Mesothelial cell of epicardium (in vitro differentiated cells): Measurements from ENCODE around the gene RETSAT. TPM values are rescaled to one million over a fixed set of nuclear protein-coding genes. Genes with fewer than 3 reads are reported as not detected.
A peak's percentile ranks its signal among the peaks of the same experiment; 100 is the strongest.
"Not testable (repeated sequence)": the region's sequence is repeated elsewhere in the genome, so short reads cannot be mapped to it uniquely, and the experiment has no call there.

Experiments used
- DNase-seq, 2 experiments: peaks; one replicate each; pipeline ENCODE4 v3.0.0; 2021; ENCODE audit warnings: low spot score in 2 of 2; ENCODE audit not compliant: unreplicated experiment in 2 of 2
- H3K27ac Mint-ChIP-seq: 2 replicates; pipeline ENCODE4 v1.8.0; 2021; ENCODE audit warnings: mixed read lengths
- H3K27me3 Mint-ChIP-seq: 2 replicates; pipeline ENCODE4 v1.8.0; 2021; ENCODE audit warnings: low read depth, mixed read lengths
- H3K36me3 Mint-ChIP-seq: 2 replicates; pipeline ENCODE4 v1.8.0; 2021; ENCODE audit warnings: mixed read lengths
- H3K4me1 Mint-ChIP-seq: 2 replicates; pipeline ENCODE4 v1.8.0; 2021; ENCODE audit warnings: mixed read lengths
- H3K4me3 Mint-ChIP-seq: 2 replicates; pipeline ENCODE4 v1.8.0; 2021; ENCODE audit warnings: mild to moderate bottlenecking, moderate library complexity, mixed read lengths
- H3K9me3 Mint-ChIP-seq: 2 replicates; pipeline ENCODE4 v1.8.0; 2021; ENCODE audit warnings: mixed read lengths
- CTCF ChIP-seq: fragments of 200-600 bp; sonication (generic); IDR thresholded peaks from one replicate; pipeline ENCODE4 v1.5.0; 2021; ENCODE audit warnings: antibody characterized with exemption; ENCODE audit not compliant: unreplicated experiment
- total RNA-seq: library from RNA; stranded (reverse); gene quantifications from 3 replicates; pipeline ENCODE4 v1.2.1, GENCODE V29; 2021

RETSAT gene
- total RNA-seq, 1 donor from 2014 or later, result 27.4 TPM

- DNase-seq, result no peak
- H3K27me3 Mint-ChIP-seq, result no peaks in the 10 kb centered on the region
- H3K4me3 Mint-ChIP-seq, result no peak overlapping the region
- H3K9me3 Mint-ChIP-seq, result no peaks in the 10 kb centered on the region
- H3K36me3 Mint-ChIP-seq, result peaks cover 17% of the 10 kb centered on the region
- no peak overlapping the region for H3K27ac Mint-ChIP-seq
- TF ChIP-seq CTCF, result no peak
- no peaks in the 10 kb centered on the region for H3K4me1 Mint-ChIP-seq
Observed at GRCh38 chr2:85387754-85388153, 33.4 kb upstream of the RETSAT start.

GRCh38 chr2:85385746-85386145, 31.4 kb upstream of the RETSAT start:
- no peak overlapping the region for H3K4me3 Mint-ChIP-seq
- H3K36me3 Mint-ChIP-seq, result peaks cover 26% of the 10 kb centered on the region
- no peak for DNase-seq
- no peaks in the 10 kb centered on the region for H3K4me1 Mint-ChIP-seq
- H3K27me3 Mint-ChIP-seq, result no peaks in the 10 kb centered on the region
- TF ChIP-seq CTCF, result no peak
- H3K9me3 Mint-ChIP-seq, result no peaks in the 10 kb centered on the region
- H3K27ac Mint-ChIP-seq, result no peak overlapping the region

GRCh38 chr2:85383850-85384249, 29.5 kb upstream of the RETSAT start:
- H3K27me3 Mint-ChIP-seq, result no peaks in the 10 kb centered on the region
- peaks cover 1% of the 10 kb centered on the region for H3K4me1 Mint-ChIP-seq
- no peak for TF ChIP-seq CTCF
- H3K9me3 Mint-ChIP-seq, result peaks cover 6% of the 10 kb centered on the region
- H3K27ac Mint-ChIP-seq, result no peak overlapping the region
- DNase-seq, result no peak
- H3K36me3 Mint-ChIP-seq, result peaks cover 30% of the 10 kb centered on the region
- H3K4me3 Mint-ChIP-seq, result no peak overlapping the region

- DNase-seq, H3K27ac Mint-ChIP-seq, H3K4me3 Mint-ChIP-seq, H3K27me3 Mint-ChIP-seq, H3K4me1 Mint-ChIP-seq: not testable (repeated sequence)
- Mint-ChIP-seq H3K9me3 (peaks cover 12% of the 10 kb centered on the region), H3K36me3 (peaks cover 37% of the 10 kb centered on the region)
Observed at GRCh38 chr2:85383151-85383550, 28.8 kb upstream of the RETSAT start.

GRCh38 chr2:85380048-85380447, 25.7 kb upstream of the RETSAT start:
- no peaks in the 10 kb centered on the region for H3K27me3 Mint-ChIP-seq
- H3K4me1 Mint-ChIP-seq, result peaks cover 22% of the 10 kb centered on the region
- H3K27ac Mint-ChIP-seq, result no peak overlapping the region
- H3K9me3 Mint-ChIP-seq, result peaks cover 13% of the 10 kb centered on the region
- H3K4me3 Mint-ChIP-seq, result no peak overlapping the region
- DNase-seq, result no peak
- TF ChIP-seq CTCF, result no peak
- peaks cover 52% of the 10 kb centered on the region for H3K36me3 Mint-ChIP-seq

- TF ChIP-seq CTCF, result no peak
- no peak for DNase-seq
- Mint-ChIP-seq H3K27me3 (no peaks in the 10 kb centered on the region), H3K4me3 (no peak overlapping the region), H3K9me3 (peaks cover 19% of the 10 kb centered on the region), H3K27ac (peak overlapping the region; percentile 70), H3K36me3 (peaks cover 54% of the 10 kb centered on the region), H3K4me1 (peaks cover 22% of the 10 kb centered on the region)
Observed at GRCh38 chr2:85378257-85378656, 23.9 kb upstream of the RETSAT start.
